ENCODE results near the gene PDF.
"Not testable (repeated sequence)": the region's sequence is repeated elsewhere in the genome, so short reads cannot be mapped to it uniquely, and the experiment has no call there.

Gene PDF

DNA sequence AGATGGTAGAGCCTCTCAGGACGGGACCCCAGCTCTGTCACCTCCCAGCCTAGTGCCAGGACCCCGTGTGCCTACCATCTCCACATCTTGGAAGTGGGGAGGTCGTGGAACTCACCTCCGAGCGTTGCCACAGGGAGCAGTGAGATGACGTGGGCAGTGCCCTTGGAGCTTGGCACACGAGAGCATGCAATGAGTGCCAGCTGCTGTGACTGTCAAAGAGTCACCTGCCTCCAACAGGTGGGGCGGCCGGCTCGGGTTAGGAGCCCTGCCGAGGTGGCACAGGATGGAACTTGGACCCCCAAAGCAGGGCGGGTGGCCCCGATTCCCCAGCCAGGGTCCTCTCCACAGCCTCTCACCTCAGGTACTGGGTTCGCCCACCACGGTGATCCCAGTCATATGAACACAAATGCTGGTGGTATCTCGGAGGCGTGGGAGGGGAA lies 13.8 kb downstream of the PDF start:
- no peak for DNase-seq

GRCh38 chr16:69315486-69316311 lies 14.7 kb downstream of the PDF start:
- peak in 1 of 14 donors; percentile 30 for DNase-seq

GRCh38 chr16:69314534-69314933 lies 15.9 kb downstream of the PDF start:
- DNase-seq: peak in 2 of 14 donors; percentile 2 to 34

- DNase-seq: no peak
These were observed 16.9 kb downstream of the PDF start for GRCh38 chr16:69313469-69313868.

GRCh38 chr16:69311533-69312387 lies 18.6 kb downstream of the PDF start:
- DNase-seq: peak in 1 of 14 donors; percentile 44

- peak; percentile 41 to 98 (median 94) for DNase-seq
These were observed 19.5 kb downstream of the PDF start, which contains the start of gene VPS4A for GRCh38 chr16:69310653-69311532. Gene VPS4A (plus strand): TSS chr16:69311350. CDS start chr16:69311512, 162 bp downstream.

DNA sequence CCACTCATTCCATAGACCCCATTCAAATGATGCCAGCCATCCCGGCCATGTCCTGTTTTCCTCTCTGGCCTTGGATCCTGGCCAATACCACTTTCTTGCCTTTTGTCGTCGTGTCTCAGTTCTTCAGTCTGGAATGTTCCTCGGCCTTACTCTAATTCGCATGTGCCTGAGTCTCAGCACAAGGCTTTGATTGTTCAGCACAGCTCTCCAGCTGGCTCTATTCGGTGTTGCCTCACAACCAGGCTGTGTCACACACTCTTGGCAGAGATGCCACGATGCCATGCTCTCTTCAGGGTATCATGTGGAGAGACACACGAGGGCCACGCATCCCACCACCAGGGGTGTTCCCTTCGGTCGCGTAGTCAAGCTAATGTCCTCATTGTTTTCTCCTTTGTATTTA lies 21.1 kb downstream of the PDF start:
- DNase-seq: peak in 10 of 14 donors; percentile 5 to 78 (median 53)

GRCh38 chr16:69307856-69308255 lies 22.5 kb downstream of the PDF start:
- no peak for DNase-seq

DNA sequence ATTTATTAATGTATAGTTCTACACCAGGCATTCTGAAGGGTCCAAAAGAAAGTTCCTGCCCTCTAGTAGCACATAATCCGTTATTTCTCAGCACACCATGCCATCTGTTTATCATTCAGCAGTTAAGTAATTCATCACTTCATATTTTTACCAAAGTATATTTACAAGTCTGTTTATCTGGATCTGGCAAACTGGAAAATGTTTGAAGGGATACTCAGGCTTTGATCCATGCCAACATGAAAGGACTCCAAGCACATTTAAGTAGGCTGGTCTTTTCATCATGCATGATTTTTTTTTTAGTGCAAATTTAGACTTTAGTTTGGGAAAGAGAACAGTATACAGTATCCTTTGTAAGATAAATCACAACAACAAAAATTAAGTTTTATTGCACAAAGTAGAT lies 23.3 kb downstream of the PDF start:
- DNase-seq: no peak

- DNase-seq: no peak
These were observed 24.4 kb downstream of the PDF start for GRCh38 chr16:69306031-69306430.

- DNase-seq: no peak
These were observed 28.1 kb downstream of the PDF start for GRCh38 chr16:69302301-69302700.

DNA sequence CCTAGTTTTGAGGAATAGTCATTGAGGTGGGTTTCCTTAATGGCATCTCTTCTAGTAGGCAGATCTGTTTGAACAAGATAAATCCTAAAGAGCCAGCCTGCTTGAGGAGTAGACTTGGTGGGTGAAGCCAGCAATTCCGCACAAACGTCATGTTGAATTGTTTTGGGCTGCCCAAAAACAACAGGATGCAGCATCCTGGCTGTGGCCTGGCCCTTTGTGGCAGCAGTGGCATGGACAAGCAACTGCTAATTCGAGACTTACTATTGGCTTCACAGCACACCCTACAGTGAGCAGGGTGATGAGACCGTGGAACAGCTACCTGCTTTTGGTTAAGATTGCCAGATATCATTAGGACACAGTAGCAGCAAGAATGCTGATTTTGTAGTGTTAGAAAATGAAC lies 28.5 kb downstream of the PDF start:
- DNase-seq: no peak

- no peak for DNase-seq
These were observed 29.2 kb downstream of the PDF start for GRCh38 chr16:69301187-69301586.

- no peak for DNase-seq
These were observed 32.1 kb downstream of the PDF start for GRCh38 chr16:69298261-69298660.

DNA sequence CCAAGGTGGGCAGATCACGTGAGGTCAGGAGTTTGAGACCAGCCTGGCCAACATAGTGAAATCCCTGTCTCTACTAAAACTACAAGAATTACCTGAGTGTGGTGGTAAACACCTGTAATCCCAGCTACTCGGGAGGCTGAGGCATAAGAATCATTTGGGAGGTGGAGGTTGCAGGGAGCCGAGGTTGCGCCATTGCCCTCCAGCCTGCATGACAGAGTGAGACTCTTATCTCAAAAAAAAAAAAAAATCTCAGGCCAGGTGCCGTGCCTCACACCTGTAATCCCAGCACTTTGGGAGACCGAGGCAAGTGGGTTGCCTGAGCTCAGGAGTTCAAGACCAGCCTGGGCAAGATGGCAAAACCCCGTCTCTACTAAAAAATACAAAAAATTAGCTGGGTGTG lies 33.6 kb downstream of the PDF start:
- not testable (repeated sequence) for DNase-seq

DNA sequence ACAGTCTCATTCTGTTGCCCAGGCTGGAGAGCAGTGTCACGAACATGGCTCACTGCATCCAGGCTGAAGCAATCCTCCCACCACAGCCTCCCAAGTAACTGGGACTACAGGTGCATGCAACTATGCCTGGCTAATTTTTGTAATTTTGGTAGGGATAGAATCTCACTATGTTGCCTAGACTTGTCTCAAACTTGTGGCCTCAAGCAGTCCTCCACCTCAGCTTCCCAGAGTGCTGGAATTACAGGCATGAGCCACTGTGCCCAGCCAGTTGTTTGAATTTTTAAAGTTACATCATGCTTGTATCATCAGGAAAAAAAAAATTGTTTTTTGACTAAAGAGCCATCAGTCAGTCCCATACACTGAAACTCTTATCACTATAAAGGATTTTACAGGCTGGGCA lies 36.3 kb downstream of the PDF start:
- no peak for DNase-seq

GRCh38 chr16:69293401-69293800 lies 37.0 kb downstream of the PDF start:
- DNase-seq: no peak

DNA sequence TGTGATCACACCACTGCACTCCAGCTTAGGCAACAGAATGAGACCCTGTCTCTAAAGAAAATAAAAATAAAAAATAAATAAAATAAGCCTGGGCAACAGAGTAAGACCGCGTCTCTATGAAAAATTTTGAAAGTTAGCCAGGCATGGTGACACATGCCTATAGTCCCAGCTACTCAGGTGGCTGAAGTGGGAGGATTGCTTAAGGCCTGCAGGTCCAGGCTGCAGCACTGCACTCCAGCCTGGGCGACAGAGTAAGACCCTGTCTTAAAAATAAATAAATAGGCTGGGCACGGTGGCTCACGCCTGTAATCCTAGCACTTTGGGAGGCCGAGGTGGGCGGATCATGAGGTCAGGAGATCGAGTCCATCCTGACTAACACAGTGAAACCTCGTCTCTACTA lies 38.7 kb downstream of the PDF start:
- DNase-seq: not testable (repeated sequence)

- DNase-seq: peak in 1 of 14 donors; percentile 6
These were observed 43.3 kb downstream of the PDF start for GRCh38 chr16:69286941-69287713.

DNA sequence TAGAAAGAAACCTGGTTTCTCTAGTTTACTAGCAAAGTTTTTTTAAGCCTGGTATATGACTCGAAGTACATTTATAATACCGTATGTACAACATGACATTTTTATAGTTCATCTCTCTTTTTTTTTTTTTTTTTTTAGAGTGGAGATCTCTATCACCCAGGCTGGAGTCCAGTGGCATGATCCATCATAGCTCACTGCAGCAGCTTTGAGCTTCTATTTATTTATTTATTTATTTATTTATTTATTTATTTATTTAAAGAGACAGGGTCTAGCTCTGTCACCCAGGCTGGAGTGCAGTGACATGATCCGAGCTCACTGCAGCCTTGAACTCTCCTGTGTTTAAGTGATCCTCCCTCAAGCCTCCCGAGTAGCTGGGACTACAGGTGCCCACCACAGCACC lies 45.1 kb downstream of the PDF start:
- DNase-seq: no peak

DNA sequence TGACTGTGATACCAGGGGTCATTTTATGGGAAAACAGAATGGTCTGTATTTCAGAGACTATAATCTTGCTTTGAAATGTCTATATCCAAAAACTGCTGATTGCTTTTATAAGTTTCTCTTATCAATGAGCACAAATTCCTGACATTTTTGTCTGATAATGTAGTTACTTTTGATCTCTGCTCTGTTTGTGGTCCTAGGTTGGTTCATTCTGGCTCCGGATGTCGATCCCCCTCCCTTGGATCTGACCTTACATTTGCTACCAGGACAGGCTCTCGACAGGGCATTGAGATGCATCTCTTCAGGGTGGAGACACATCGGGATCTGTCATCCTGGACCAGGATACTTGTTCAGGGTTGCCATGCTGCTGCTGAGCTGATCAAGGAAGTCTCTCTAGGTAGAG lies 46.5 kb downstream of the PDF start:
- DNase-seq: no peak

DNA sequence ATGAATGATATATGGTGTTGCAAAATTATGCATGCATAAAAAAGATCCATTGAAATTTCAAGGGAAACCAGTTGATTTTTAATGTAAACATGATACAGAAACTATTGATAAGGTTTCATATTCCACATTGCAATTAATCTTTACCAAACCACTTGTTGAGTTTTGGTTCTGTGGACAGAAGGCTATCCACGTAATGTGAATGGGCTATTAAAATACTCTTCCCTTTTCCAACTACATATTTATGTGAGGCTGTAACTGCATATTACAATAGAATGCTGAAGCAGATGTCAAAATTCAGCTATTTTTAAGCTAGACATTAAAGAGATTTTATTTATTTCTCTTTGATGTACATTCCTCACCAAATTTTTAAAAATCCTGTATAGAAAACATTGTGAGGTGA lies 53.0 kb downstream of the PDF start:
- no peak for DNase-seq

All from C1 segment of cervical spinal cord (tissue), 14 donors.